D721Med (cell line): ENCODE measurements around the gene PLPPR1.
"Not testable (repeated sequence)": the region's sequence is repeated elsewhere in the genome, so short reads cannot be mapped to it uniquely, and the experiment has no call there.

Source experiments
- DNase-seq: peaks from one replicate; pipeline ENCODE4 v3.0.0; 2011; ENCODE audit warnings: low spot score; ENCODE audit not compliant: insufficient read length
- FAIRE-seq: peaks from 2 replicates; lab custom pipeline; 2011; peaks lifted over from hg19 to GRCh38; lab: Jason Lieb, UNC
- TF ChIP-seq, protein P1 (sequence below): IDR thresholded peaks from 2 replicates; pipeline ENCODE4 v1.5.1; 2012; ENCODE audit warnings: mild to moderate bottlenecking, control low read depth; ENCODE audit not compliant: insufficient read depth; ENCODE audit errors: missing control alignments

The PLPPR1 gene

DNA sequence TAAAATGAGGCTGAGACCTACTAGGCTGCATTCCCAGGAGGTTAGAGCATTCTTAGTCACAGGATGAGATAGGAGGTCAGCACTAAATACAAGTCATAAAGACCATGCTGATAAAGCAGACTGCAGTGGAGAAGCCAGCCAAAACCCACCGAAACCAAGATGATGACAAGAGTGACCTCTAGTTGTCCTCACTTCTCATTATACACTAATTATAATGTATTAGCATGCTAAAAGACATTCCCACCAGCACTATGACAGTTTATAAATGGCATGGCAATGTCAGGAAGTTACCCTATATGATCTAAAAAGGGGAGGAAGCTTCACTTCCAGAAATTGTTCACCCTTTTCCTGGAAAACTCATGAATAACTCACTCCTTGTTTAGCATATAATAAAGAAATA, 88.6 kb downstream of the PLPPR1 start:
- TF ChIP-seq, protein P1, sequence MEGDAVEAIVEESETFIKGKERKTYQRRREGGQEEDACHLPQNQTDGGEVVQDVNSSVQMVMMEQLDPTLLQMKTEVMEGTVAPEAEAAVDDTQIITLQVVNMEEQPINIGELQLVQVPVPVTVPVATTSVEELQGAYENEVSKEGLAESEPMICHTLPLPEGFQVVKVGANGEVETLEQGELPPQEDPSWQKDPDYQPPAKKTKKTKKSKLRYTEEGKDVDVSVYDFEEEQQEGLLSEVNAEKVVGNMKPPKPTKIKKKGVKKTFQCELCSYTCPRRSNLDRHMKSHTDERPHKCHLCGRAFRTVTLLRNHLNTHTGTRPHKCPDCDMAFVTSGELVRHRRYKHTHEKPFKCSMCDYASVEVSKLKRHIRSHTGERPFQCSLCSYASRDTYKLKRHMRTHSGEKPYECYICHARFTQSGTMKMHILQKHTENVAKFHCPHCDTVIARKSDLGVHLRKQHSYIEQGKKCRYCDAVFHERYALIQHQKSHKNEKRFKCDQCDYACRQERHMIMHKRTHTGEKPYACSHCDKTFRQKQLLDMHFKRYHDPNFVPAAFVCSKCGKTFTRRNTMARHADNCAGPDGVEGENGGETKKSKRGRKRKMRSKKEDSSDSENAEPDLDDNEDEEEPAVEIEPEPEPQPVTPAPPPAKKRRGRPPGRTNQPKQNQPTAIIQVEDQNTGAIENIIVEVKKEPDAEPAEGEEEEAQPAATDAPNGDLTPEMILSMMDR: no peak
- no peak for FAIRE-seq
- no peak for DNase-seq

DNA sequence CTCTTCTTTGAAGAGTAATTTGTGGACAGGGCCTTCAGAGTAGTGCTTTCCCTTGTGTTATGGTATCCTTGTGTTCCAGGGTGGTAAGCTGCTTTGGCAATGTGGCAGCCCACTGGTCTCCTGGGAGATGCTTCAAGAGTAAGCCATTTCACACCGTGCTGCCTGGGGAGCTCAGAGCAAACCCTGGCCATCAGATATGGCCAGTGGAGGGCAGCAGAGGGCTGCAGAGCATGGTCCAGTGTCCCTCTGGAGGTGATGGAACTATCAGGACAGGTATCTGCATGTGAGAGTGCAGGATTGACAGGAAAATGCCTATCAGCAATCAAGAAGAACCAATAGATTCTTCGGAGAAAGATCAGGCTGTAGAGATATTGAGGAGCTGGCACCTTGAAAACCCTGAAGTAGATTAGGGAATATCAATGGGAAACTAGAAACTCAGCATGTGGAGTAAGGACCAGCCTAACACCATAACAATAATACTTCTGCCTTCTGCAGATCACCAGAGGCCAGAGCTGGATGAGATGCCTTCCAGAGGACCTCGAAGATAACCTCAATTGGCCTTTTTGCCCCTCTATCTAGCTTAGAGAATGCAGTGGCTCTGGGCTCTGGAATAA, 90.8 kb downstream of the PLPPR1 start:
- FAIRE-seq: peak; percentile 91
- no peak for DNase-seq
- TF ChIP-seq, protein P1: peak; percentile 96

DNA sequence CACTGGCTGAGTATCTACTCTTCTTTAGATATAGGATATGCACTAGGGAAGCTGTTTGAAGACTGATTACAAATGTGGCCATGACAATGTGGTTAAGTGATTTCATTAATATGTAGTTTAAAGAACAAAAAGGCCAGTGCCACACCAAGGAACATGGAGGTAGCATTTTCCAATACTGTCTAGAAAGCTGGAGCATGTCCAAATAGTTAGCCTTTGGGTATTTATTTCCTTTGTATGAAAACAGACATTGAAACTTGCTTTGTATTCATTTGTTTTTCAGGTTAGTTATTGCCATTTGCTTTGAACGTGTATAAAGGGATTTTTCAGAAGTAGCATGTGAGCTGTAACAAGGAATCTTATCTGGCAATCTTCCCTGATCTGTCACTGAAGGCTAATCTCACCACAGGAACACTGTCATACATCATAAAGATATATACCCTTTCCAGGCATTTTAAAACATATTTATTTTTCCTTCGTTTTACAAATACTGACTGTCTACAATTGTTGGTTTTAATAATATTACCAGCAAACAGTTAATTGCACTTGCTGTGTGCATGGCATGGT, 93.4 kb downstream of the PLPPR1 start:
- peak; percentile 60 for FAIRE-seq
- TF ChIP-seq, protein P1: no peak
- DNase-seq: no peak

DNA sequence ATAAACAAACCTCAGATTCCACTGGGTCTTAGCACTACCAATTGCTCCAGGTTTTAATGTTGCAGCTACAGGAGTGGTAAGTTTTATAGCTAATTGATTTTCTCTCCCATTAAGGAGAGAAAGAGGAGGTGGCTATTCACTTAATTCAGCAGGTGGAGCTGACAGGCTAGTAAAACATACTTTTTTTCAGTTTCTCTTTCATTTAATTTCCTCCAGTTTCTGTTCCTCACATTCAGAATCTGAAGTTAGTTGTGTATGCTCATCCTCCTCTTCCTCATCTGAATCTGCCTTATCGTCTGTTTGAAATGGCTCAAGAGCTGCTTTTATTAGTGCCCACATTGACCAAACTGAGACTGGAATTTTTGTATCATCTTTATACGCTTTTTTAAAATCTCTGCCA, 98.0 kb downstream of the PLPPR1 start:
- DNase-seq (no peak), FAIRE-seq (no peak)
- TF ChIP-seq, protein P1: no peak

DNA sequence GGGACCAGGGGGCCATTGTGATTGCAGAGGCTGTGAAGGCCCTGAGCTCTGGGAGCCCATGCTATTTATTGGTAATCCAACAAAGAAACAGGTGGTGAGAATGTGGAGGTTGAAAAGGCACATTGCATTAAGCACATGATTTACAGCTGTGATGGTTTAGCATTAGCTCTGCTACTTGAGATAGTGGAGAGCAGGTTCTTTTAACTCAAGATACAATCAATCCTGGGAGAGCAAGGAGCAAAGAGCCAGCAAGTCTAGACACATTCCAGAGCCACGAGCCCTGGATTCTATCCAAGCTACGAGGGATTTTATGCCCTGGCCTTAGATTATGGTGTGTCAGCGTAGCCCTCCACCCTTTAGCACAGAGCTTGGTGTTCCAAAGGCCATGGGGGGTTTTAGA, 98.8 kb downstream of the PLPPR1 start:
- DNase-seq, FAIRE-seq: not testable (repeated sequence)

DNA sequence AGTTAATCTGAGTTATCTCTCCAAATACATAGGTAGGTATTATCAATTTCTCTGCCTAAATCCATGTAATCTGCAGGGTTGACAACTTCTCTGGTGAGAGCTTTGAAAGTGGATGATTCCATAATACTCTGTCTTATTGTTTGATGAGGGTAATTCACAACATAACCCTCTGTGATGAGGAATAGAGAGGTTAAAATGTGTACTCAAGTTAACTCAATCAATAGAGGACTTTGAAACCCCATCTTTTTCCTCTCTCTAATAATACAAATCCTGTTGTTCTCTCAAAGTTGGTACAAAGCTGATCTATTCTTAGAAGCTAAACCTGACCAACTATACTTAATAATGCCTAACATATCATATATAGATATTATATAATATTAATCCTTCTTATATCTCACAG, 100.1 kb downstream of the PLPPR1 start:
- FAIRE-seq (no peak), DNase-seq (no peak)
- TF ChIP-seq, protein P1: no peak

DNA sequence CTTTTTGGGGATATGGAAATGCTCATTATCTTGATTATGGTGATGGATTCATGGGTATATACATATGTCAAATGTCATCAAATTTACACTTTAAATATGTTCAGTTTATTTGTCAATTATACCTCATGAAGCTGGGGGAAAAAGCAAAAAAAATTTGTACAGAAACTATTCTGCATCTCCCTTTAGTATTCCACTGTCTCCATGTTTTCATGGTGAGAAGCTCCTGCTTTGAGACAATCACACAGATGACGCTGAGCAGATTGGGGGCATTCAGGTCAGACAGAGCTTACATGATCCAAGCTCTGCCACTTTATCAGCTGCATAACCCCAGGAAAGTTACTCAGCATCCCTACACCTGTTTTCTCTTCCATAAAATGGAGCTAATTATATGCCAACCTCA, 101.5 kb downstream of the PLPPR1 start:
- TF ChIP-seq, protein P1: no peak
- DNase-seq (no peak), FAIRE-seq (peak; percentile 85)
